Activated gamma-delta T cell treated with anti-CD3 and anti-CD28 coated beads, Interleukin-2, amount 50 U/mL, for 16 hours (primary cell): Measurements from ENCODE around the gene DCBLD1.

ENCODE experiments used
- DNase-seq: peaks from one replicate; pipeline ENCODE4 v3.0.0-alpha.2; 2020; ENCODE audit warnings: low read depth

DCBLD1 gene

DNA sequence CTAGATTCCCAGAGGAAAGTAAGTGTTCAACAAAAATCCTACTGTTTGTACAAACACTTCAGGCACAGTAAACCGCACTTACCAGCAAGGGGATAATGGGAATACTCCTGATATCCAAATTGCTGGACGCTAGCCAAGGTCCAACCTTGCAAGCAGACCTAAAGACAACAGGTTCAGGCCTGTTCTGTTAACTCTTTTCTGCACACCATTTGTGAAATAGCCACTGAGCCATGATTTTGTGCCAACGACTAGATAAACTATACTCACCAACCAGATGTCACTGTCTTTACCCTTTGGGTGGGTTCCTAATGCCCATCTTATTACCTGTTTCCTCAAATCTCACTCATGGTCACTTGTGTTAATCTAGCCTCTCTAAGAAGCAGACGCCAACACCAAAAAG lies 76.3 kb downstream of the DCBLD1 start:
- no peak for DNase-seq

DNA sequence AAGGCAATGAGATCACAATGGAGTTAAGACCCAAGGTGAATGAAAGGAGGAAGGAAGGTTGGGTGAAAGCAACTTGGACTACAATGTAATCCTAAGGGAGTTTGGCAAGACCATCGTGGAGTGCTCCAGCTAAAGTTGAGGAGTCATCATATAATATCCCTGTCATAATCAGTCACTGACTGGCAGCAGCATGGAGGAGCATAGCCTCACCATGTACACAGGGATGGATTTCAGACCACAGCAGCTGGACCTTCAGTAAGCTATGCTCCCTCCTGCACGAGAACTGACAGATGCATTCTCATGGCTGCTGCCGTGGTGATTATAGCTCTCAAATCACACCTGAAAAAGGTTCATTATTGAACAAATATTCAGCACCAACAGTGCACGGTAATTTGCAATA lies 76.8 kb downstream of the DCBLD1 start:
- DNase-seq = no peak

DNA sequence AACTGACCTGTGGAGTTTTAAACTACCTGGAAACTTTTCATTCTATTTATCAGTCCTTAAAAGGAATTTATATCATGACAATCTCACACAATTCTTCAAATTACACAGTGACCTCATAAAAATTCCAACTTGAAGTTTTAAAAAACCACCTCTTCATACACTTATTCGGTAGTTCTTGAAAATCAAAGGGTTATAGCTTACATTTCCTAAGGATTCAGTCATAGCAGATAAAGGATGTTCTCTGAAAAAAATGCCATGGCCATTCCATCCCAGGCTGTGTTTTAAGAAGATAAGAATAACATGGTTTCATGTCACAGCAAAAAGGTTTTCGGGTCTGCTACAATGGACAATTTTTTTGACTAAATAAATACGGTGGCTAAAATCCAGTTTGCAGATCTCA lies 78.7 kb downstream of the DCBLD1 start:
- DNase-seq = no peak

DNA sequence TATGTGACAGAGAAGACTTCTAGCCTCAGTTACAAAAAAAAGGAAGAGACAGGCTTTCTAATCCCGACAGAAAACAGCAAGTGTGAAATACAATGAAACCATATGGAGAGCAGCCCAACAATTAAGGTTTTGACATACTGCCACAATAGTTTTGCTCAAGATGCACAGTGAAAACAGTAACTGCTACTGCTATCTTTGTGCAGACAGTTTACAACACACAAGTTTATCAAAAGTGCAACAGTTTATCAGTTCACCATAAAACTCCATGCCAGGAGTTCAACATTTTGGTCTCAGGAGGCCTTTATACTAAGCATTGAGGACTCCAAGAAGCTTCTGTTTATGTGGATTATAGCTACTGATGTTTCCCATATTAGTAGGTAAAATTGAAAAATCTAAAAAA lies 82.2 kb downstream of the DCBLD1 start:
- no peak for DNase-seq

DNA sequence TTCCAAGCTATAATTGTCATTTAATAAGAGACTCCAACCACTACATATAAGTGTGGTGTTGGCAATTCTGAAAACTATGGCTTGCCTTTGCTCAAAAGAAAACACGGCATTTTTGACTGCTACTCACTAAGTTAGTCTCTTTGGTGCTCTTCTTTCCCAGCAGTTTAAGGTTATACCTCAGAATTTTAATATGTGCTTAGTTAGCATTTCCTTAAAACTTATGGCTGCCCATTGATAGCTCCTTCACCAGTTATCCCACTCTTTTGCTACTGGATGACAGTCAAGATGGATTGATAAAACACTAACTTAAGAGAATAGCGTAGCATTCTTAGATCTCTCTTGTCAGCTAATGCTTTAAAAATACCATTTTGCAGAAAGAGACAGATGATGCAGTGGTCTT lies 85.8 kb downstream of the DCBLD1 start:
- DNase-seq = no peak

DNA sequence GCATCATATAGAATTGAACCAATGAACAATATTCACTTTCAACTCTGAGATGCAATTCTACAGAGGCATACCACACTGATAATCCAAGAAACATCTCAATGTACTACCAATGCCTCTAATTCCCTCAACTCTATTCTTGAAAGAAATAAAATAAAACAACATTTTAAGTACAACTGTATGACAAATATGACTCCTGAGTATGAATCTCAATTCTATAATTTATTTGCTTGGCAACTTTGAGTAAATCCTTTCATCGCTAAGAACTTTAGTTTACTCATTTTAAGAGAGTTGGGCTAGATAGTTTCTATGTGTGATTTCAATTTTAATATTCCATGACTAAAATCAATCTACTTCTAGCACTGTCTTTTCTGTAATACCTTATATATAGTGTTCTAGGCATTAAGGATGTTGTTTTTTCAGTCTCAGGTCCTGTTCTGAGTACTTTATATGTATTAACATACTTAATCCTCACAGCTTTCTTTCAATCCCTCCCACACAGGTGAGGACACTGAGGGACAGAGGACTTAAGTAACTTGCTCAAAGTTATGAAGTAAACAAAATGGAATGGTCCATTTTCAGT lies 86.4 kb downstream of the DCBLD1 start:
- DNase-seq = no peak

DNA sequence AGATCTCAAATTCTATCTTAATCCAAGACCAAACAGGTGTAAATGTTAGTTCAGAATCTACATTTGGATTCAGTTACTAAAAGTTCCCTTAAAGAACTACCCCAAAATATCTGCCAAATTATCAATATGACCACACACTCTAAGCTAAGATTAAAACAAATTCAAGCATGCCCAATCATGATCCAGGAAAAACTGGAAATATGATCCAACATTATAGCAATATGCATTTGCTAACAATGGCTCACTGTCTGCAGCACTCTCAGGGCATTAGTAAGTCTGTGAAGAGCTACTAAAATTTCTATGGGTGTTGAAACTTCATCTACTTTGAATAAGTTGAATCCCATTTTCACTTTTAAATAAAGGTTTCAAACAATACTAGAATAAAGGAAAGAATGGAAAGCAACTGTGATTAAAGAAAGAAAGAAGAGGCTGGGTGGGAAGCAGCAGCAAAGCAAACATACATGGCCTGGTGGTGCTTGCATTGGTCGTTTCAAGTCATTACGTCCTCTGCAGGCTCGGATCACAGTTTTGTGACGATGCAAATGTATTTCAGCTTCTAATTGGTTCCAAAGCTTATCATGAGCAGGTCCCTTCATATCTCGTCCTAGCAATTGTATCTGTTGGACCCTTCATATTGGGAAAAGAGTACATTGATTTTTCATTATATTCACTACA lies 90.7 kb downstream of the DCBLD1 start:
- no peak for DNase-seq

DNA sequence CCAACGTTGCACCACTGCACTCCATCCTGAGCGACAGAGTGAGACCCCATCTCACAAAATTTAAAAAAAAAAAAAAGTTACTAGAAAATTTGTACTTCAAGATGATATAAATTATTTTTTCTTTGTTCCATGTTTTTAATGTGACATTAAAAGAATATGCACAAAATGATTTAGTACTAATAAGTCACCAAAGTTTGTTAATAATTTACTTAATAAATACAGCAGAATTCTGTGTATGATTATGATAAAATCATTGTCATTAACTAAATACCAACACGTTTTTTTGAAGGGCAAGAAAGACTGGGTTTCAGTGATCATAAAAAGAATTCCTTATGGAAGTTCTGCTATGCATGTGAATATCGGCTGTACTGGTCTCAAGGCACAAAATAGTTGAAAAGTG lies 91.7 kb downstream of the DCBLD1 start:
- DNase-seq = no peak

DNA sequence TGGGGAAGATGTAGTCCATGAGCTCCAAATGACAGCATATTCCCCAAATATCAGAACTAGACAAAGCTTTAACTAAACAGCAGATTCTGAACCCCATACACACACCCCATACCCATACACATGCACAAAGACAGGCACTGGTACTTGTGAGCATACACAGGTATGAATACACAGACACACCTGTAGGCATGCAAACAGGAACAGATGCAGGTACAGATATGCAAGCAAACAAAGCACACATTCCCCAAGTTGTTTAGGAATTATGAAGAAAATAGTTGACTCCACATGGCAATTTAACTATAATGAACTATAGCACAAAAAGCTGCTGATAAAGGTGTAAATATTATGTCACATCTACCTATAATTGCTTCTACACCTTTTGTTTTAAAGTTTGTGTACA lies 103.2 kb downstream of the DCBLD1 start:
- no peak for DNase-seq

DNA sequence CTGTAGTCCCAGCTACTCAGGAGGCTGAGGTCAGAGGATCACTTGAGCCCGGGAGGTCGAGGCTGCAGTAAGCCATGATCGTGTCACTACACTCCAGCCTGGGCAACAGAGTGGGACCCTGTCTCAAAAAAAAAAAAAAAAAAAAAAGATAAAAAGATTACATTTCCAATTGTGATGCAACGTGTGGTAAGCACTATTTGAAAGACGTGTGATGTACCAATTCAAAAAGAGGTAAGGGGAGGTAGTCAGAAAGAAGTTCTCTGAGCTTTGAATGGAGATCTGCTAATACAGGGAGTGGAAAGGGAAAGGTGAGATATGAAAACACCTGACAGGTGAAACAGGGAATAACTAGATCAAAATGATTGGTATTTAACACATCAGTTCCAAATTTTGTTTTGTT lies 108.0 kb downstream of the DCBLD1 start:
- no peak for DNase-seq

DNA sequence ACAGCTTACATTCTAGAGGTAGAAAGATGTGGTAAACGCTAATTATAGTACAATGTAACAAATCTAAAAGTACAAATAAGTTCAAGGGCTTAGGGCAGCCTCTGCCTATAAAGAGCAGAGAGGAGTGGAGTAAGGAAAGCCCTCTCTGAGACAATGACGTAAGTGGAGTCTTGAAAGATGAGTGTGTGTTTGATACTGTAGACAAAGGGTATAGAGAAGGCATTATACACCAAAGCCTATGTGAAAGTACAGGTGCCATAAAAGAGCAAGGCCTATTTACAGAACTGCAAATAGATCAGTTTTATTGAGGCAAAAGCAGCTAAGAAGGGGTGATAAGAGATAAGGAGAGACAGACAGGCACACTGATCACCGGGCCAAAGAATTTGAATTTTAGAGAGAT lies 108.9 kb downstream of the DCBLD1 start:
- no peak for DNase-seq

DNA sequence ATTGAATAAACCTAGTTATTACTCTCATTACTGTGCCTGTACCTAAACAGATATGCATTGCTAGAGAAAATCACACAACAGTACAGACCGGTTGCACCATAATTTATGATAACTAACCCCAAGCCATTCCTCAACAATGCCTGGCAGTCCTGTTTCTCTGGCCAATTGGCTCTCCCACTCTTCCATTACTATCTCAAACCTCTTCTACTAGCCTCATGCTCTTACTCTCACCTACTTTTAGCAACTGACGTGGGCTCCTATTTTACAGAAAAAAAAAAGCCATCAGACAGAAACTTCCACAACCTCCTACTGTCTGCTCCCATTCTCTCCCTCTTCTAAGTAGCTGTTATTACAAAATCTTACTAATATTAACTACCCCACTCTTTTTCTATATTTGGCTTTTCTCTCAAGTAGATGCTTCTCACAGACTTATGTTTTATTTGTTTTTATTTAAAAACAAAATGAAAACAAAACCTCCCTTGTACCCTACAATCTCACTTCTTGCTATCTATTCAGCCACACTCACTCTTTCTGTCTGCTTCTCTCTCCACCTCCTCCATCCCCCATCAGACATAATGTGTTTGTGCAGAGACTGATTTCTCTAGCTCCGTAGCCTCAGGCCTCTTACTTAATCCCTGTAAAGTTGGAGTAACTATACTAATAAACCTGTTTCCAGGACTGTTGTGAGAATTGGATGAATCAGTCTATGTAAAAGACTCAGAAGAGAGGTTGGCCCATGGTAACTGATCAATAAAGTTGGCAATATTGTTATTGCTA lies 110.7 kb downstream of the DCBLD1 start:
- no peak for DNase-seq

DNA sequence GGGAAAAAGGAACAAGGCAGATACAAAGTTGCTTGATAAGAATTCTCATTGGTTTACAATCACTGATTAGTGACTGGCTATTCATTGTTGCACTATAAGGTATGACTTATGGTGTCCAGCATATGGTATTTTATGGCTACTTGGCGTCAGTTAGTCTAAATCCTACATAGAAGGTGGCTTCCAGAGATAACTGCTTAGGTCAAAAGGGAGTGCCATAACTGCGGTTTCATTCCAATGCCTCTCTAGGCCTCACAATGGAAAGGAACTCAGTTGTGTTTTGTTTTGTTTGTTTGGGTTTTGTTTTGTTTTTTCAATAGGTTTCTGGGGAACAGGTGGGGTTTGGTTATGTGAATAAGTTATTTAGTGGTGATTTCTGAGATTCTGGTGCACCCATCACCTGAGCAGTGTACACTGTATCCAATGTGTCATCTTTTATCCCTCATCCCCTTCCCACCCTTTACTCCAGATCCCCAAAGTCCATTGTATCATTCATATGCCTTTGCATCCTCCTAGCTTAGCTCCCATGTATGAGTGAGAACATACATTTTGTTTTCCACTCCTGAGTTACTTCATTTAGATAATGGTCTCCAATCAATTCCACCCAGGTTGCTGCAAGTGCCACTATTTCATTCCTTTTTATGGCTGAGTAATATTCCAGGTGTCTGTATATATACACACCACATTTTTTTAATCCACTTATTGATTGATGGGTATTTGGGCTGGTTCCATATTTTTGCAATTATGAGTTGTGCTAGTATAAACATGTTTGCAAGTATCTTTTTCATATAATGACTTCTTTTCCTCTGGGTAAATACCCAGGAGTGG lies 112.8 kb downstream of the DCBLD1 start:
- DNase-seq = no peak

DNA sequence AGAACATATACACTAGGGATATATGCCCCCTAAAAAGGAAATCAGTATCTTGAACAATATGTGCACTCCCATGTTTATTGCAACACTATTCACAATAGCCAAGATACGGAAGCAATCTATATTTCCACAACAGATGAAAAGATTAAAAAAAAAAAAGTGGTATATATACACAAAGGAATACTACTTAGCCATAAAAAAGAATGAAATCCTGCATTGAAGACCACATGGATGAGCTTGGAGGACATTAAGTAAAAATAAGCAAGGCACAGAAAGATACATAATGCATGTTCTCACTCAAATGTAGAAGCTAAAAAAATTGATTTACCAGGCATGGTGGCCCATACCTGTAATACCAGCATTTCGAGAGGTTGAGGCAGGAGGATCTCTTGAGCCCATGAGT lies 115.3 kb downstream of the DCBLD1 start:
- DNase-seq = no peak
